Measurements from ENCODE around the gene ITPK1. TPM values are rescaled to one million over a fixed set of nuclear protein-coding genes. Genes with fewer than 3 reads are reported as not detected.

The ITPK1 gene
- total and polyA plus RNA-seq, 12 donors: 47.1 to 152 (median 92.7) TPM

DNA sequence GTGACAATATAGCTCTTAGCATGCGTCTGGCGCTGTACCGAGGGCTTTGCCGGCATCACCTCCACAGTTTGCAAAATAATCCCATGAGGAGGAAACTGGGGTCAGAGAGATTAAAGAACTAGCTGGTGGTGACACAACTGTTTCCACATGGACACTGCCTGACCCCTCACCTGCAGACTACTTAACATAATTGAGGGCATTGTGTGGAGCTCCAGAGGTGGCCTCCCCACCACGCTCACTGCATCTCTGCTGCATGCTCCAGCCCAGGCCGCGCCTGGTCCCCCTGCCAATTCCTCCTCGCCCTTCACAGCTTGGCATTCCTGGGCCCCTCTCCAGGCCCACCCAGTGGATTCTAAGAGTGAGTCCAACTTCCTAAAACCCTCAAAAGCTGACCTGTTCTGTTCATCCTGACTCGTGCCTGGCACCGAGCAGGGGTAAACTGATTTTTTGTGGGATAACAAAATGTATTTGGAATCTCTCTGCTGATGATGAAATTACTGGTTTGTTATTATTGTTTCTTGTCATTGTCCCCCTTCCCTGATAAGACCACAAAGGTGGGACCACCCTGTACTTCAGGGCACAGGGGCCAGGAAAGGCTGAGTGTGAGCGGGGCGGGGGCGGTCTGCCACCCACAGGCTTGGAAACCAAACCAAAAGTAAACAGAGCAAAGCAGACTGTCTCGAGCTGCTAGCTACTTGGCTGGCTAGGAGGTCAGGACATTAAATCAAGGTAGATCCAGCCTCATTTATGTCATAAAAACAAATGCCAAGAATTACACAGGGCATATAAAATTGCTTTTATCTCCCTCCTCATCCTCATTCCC is 152.2 kb downstream of the ITPK1 start:
- intact Hi-C loops (cut with DNase I): no loop called here
- peak in 5 of 8 donors; percentile 17 to 41 (median 33) for ATAC-seq
- no peak for DNase-seq
- 77% methylated on average over 14 of the region's 14 CpGs for WGBS, 2 donors
- H3K27me3 ChIP-seq: no peaks in the 10 kb centered on the region
- TF ChIP-seq, protein P1, sequence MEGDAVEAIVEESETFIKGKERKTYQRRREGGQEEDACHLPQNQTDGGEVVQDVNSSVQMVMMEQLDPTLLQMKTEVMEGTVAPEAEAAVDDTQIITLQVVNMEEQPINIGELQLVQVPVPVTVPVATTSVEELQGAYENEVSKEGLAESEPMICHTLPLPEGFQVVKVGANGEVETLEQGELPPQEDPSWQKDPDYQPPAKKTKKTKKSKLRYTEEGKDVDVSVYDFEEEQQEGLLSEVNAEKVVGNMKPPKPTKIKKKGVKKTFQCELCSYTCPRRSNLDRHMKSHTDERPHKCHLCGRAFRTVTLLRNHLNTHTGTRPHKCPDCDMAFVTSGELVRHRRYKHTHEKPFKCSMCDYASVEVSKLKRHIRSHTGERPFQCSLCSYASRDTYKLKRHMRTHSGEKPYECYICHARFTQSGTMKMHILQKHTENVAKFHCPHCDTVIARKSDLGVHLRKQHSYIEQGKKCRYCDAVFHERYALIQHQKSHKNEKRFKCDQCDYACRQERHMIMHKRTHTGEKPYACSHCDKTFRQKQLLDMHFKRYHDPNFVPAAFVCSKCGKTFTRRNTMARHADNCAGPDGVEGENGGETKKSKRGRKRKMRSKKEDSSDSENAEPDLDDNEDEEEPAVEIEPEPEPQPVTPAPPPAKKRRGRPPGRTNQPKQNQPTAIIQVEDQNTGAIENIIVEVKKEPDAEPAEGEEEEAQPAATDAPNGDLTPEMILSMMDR (IDR thresholded peaks at IDR 0.05): no peak
- peak overlapping the region; percentile 3 to 84 (median 75) for H3K27ac ChIP-seq
- H3K9me3 ChIP-seq: peaks cover 0 to 6% (median 0%) of the 10 kb centered on the region in 11 donors
- peaks cover 7 to 53% (median 35%) of the 10 kb centered on the region in 9 donors for H3K4me1 ChIP-seq
- peaks cover 0 to 35% (median 0%) of the 10 kb centered on the region in 9 donors for H3K36me3 ChIP-seq
- no peak overlapping the region for H3K4me3 ChIP-seq

DNA sequence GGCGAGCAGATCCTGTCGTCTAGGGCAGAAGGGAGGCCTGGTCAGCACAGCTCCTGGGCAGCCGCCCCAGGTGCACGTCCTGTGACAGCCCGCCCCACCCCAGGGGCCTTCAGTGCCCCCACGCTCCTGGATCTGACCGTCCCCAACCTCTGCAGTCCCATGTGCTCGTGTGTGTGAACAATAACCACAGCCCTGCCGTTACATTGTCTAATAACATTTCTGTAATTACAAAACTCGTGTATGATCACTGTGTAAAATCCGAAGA is 153.0 kb downstream of the ITPK1 start:
- DNase-seq (no peak), ATAC-seq (no peak)
- intact Hi-C loops (cut with DNase I): no loop called here
- Histone ChIP-seq H3K9me3 (peaks cover 0 to 5% (median 0%) of the 10 kb centered on the region in 11 donors), H3K36me3 (peaks cover 0 to 43% (median 3%) of the 10 kb centered on the region in 9 donors), H3K27ac (peak overlapping the region in 5 of 10 donors; percentile 68 to 84 (median 78)), H3K27me3 (no peaks in the 10 kb centered on the region), H3K4me1 (peaks cover 7 to 55% (median 35%) of the 10 kb centered on the region in 9 donors), H3K4me3 (no peak overlapping the region)
- WGBS, 2 donors: 92 to 93% methylated on average over 11 of the region's 11 CpGs
- TF ChIP-seq, protein P1 (IDR thresholded peaks at IDR 0.05): no peak

DNA sequence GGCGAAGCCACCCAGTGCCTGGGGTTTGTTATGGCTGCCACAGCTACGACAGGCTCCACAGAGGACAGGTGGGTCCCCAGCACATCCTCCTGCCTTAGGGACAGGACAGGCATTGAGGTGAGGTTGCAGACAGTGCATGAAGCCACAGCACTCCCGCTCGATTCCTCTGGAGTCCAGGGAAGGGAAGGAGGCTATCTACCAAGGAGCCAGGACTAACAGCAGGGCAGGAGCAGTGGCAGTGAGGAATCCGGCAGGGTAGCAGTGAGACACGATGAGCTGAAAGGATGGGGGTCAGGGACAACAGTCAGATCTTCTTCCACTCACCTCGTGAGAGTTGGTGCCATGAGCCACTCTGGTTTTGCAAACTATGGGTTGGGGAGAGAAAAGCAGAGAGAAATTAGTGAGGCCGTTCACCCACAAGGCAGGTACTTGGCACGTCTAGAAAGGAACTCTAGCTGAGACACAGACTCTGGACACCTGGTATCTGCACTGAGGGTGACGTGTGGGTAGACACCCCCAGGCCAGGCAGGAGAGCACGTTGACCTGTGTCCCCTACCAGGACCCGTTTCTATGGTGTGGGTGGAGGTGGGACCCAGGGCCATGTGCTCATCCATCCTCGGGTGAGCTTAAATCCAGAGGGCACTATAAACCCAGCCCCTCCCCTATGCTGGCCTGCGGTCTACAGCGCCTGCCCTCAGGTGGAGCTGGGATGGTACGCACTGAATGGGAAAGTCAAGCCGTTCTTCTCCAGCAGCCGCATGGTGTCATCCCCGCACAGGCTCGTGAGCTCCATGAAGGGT is 153.5 kb downstream of the ITPK1 start:
- no peak for ATAC-seq
- 95% methylated on average over 20 of the region's 20 CpGs for WGBS, 2 donors
- peaks cover 0 to 48% (median 8%) of the 10 kb centered on the region in 9 donors for H3K36me3 ChIP-seq
- no peak overlapping the region for H3K4me3 ChIP-seq
- H3K27me3 ChIP-seq: no peaks in the 10 kb centered on the region
- H3K4me1 ChIP-seq: peaks cover 7 to 55% (median 35%) of the 10 kb centered on the region in 9 donors
- no peaks in the 10 kb centered on the region for H3K9me3 ChIP-seq
- TF ChIP-seq, protein P1 (IDR thresholded peaks at IDR 0.05): no peak
- no peak for DNase-seq
- intact Hi-C loops (cut with DNase I): no loop called here
- H3K27ac ChIP-seq: peak overlapping the region in 4 of 10 donors; percentile 68 to 84 (median 76)

DNA sequence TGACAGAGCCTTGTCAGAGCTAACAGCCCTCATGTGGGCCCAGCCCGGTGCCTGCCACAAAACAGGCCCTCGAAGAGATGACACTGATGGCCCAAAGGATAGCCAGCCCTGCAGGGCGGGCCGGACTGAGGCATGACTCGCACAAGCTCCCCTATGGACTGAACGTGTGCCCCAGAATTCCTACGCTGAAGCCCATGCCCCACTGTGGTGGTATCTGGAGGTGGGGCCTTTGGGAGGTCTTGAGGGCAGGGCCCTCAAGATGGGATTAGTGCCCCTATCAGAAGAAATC is 154.2 kb downstream of the ITPK1 start:
- TF ChIP-seq, protein P1 (IDR thresholded peaks at IDR 0.05): no peak
- Histone ChIP-seq H3K4me1 (peaks cover 7 to 55% (median 35%) of the 10 kb centered on the region in 9 donors), H3K4me3 (no peak overlapping the region), H3K27ac (no peak overlapping the region), H3K36me3 (peaks cover 0 to 55% (median 9%) of the 10 kb centered on the region in 9 donors), H3K27me3 (no peaks in the 10 kb centered on the region), H3K9me3 (no peaks in the 10 kb centered on the region)
- no peak for DNase-seq
- intact Hi-C loops (cut with DNase I): no loop called here
- 96% methylated on average over 7 of the region's 7 CpGs for WGBS, 2 donors
- ATAC-seq: no peak

All from heart right ventricle (tissue), 16 donors.